ENCODE data around the gene MYBBP1A.
"Not testable (repeated sequence)": the region's sequence is repeated elsewhere in the genome, so short reads cannot be mapped to it uniquely, and the experiment has no call there.

MYBBP1A gene

DNA sequence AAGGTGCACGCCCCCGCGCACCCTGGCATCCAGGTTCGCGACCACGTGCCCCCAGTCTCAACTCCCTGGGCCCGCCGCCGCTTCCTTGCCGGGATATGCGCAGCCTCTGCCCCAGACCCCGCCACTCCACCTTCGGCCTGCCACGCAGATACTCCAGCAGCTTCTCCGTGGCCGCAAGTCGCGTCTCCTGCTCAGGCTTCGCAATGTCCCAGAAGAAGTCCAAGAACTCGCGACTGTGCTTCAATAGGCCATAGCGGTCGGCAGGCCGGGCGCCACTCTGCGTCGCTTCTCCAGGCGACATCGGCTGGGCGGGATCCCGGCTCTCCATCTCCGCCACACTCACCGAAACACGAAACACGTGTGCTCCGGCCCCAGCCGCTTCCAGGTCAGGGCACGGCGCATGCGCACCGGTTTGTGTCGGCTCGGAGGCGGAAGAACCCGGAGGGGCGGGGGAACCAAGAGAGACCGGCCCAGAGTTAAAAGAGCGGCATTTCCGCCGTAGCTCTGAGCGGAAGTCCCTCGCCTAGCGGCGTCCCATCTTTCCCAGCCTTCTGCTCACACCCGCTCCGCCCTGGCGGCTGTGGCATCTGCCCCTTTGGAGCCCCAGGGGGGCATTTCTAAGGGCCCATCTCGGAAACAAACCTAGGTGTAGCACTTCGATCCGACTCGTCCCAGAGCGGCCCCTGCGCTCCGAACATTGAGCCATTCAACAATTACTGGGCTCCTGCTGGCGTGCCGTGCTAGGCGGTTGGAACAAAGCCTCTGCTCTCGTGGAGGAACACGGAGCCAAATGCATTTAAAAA lies at the start of gene MYBBP1A:
Gene MYBBP1A, minus strand, starts transcription at position 388 of the 803 bp plus-strand sequence. Its CDS starts 60 bp downstream, at position 328.
- DNase-seq: peak; percentile 15

GRCh38 chr17:4604736-4605135 lies 49.6 kb upstream of the MYBBP1A start:
- not testable (repeated sequence) for DNase-seq

GRCh38 chr17:4604111-4604644 lies 49.0 kb upstream of the MYBBP1A start:
- no peak for DNase-seq

- no peak for DNase-seq
Observed at GRCh38 chr17:4602041-4602440, 46.9 kb upstream of the MYBBP1A start.

DNA sequence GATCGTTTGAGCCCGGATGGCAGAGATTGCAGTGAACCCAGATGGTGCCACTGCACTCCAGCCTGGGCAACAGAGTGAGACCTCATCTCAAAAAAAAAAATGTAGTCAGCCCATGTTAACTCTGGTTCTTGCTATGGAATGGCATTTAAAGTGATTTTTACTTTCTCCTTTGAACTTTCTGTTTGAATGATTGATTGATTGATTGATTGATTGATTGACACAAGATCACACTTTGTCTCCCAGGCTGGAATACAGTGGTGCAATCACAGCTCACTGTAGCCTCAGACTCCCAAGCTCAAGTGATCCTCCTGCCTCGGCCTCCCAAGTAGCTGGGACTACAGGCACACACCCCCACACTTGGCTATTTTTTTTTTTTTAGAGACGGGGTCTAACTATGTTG lies 46.1 kb upstream of the MYBBP1A start:
- no peak for DNase-seq

GRCh38 chr17:4600563-4600962 lies 45.4 kb upstream of the MYBBP1A start:
- DNase-seq: no peak

GRCh38 chr17:4599505-4600281 lies 44.5 kb upstream of the MYBBP1A start:
- DNase-seq: no peak

DNA sequence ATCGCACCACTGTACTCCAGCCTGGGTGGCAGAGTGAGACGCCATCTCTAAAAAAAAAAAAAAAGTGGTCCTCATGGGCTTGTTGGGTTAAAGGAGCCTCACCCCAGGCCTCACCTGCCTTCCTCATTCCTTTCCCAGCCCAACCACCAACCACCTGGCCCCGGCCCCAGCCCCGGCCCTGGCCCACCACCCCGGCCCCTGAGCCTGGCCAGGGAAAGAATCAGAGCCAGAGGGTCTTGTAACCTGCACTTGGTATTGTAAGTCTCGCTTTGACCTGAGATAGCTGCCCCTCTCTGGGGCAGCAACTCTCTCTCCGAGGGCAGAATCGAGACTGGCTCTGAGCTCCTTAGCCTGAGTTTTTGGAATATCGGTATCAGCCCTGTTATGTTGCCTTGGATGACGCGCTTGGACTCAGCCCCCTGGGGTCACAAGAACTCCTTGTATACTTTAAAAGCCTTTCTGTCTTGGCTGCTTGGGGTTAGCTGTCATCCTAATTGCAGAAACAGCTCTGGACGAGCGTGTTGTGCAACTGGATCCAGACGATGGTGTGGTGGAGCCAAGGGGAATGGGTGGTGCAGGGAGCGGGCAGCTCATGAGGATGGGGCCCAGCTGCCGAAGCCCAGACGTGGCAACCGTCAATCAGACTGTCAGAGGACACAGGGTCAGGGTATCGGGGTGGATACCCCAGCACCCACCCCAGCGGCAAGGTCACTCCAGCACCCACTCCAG lies 43.8 kb upstream of the MYBBP1A start:
- no peak for DNase-seq

- DNase-seq: no peak
Observed at GRCh38 chr17:4597975-4598374, 42.8 kb upstream of the MYBBP1A start.

DNA sequence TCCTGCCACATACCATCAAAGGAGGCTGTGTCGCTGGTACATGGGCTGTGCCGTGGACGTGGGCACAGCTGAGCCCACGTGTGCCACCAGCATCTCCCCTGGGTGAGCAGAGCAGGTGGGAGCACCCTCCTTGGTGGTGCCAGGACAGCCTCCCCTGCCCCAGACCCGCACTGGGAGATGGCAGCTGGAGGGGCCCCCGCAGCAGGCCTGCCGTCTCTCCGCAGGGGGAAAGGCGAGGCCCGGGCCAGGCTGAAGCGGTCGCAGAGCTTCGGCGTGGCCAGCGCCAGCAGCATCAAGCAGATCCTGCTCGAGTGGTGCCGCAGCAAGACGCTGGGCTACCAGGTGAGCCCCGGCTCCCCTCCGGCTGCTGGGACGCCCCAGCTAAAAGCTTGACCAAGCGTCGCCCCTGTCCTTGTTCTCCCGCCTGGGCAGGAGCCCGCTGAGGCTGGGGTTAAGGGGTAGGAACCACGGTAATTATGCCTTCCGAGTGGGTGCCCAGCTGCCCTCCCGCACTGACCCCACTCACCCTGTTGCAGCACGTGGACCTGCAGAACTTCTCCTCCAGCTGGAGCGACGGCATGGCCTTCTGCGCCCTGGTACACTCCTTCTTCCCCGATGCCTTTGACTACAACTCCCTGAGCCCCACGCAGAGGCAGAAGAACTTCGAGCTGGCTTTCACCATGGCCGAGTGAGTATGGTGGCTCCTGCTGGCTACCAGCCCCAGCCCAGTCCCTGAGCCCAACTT lies 41.6 kb upstream of the MYBBP1A start:
- no peak for DNase-seq

DNA sequence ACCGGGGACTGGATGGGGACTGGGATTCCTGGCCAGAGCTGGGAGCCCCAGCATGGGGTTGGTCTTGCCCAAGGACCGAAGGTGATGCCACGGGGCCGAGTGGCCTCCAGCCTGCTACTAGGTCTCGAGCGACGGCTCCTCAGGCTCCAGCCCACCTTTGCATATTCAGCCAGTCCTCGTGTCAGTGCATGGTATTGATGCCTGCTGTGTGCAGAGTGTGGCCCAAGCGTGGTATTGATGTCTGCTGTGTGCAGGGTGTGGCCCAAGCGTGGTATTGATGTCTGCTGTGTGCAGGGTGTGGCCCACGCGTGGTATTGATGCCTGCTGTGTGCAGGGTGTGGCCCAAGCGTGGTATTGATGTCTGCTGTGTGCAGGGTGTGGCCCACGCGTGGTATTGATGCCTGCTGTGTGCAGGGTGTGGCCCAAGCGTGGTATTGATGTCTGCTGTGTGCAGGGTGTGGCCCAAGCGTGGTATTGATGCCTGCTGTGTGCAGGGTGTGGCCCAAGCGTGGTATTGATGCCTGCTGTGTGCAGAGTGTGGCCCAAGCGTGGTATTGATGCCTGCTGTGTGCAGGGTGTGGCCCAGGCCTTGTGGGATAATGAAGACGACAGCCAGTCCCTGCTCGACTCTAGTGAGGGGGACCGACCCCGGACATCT lies 40.6 kb upstream of the MYBBP1A start:
- DNase-seq: not testable (repeated sequence)

GRCh38 chr17:4594931-4595684 lies 39.9 kb upstream of the MYBBP1A start:
- DNase-seq: no peak

- no peak for DNase-seq
Observed at GRCh38 chr17:4594406-4594805, 39.2 kb upstream of the MYBBP1A start.

- no peak for DNase-seq
Observed at GRCh38 chr17:4593021-4593421, 37.8 kb upstream of the MYBBP1A start.

GRCh38 chr17:4592240-4593005 lies 37.2 kb upstream of the MYBBP1A start:
- DNase-seq: no peak

DNA sequence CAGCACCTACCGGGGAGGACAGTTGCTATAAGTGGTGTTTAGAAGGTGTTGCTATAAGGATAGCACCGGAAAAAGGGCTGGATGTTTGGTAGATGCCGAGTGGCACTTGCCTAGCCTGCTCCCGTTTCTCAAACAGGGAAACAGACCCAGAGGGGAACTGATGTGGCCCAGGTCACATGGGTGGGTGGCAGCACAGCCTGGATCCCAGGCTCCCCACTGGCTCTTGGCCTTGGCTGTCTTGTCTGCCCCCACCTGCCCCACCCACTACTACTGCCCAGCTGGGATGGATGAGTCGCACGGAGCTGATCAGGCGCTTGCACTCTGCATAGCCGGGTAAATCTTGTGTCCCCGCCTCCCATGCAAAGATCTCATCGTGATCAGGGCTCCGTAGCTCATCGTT lies 36.3 kb upstream of the MYBBP1A start:
- no peak for DNase-seq

DNA sequence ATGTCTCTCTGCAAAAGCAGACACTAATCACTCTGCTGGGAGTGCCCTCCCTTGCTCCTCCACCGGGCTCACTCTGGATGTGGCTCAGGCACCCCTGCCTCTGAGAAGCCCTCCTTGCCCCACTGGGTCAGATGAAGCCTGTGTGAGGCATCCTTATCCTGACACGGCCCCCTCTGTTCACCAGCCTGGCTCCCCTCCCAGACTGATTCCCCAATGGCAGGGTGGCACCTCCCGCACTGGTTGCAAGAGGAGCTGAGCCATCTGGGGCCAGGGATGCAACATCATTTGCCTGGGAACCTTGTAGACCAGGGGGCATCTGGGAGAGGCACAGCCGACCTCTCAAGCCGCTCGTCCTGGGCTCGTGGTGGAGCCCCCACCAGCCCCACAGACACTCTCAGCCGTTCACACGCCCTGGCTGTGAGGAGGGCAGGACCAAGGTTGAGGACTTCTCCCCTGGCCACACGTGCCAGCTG lies 35.8 kb upstream of the MYBBP1A start:
- no peak for DNase-seq

DNA sequence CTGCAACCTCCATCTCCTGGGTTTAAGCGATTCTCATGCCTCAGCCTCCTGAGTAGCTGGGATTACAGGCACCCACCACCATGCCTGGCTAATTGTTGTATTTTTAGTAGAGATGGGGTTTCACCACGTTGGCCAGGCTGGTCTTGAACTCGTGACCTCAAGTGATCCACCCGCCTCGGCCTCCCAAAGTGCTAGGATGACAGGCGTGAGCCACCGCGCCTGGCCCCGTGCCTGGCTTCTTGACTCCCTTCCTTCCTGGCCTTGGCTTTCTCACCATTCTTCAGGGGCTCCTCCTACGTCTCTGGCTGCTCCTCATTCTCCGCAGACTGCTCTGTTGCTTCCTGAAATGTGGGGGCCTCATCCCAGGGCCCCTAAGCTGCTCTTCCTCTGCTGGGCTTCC lies 34.9 kb upstream of the MYBBP1A start:
- not testable (repeated sequence) for DNase-seq

DNA sequence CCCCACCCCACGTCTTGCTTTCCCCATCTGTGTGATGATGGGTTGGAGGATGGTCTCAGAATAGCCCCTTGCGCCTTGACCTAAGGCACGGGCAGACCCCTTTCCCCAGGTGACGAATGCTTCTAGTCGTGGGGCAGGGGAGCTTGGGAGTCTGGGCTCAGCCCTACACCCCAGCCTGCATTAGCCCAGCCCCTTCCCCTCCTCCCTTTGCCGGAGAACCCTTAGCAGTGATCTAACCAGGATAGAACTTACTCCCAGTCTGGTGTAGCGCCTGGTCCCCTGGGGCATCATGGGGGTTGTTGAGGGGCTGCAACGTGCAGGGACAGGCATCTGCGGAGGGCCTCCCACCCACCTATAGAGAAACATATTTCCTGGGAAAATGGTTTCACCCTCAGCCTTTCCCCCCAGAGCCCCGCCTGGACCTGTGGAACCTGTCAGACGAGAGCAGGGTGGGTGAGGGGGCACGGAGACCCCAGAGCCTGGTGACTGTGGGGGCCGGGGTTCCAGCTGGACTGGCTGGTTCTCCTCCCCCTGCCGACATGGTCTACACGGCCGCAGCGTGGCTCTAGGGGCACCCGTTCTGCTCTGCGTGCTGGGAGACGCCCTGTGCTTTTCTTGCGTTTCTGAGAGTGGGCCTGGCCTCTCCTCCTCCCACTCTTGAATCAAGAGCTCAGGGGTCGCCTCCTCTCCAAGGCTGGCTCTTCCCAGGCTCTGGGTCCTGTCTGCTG lies 33.9 kb upstream of the MYBBP1A start:
- no peak for DNase-seq

Data from NCI-H1417 treated with DMSO at 0.1 percent for 48 hours (cell line).